Fibroblast of lung (primary cell): ENCODE measurements around the gene TMEM272.

Experiments
- CTCF ChIP-seq, 2 donors: IDR thresholded peaks in 1 of 2; conservative IDR thresholded peaks in 1 of 2; 1 replicate in 1 of 2; 2 replicates in 1 of 2; pipeline ENCODE4 v1.5.1; 2011 to 2012; ENCODE audit warnings: low read length in 2 of 2, control low read depth in 1 of 2, inconsistent platforms in 1 of 2, low read depth in 1 of 2, mild to moderate bottlenecking in 1 of 2
- EZH2 ChIP-seq: IDR thresholded peaks from 2 replicates; pipeline ENCODE4 v1.5.1; 2012; ENCODE audit warnings: low read length, control low read depth, mild to moderate bottlenecking; ENCODE audit errors: missing control alignments

- TF ChIP-seq CTCF (conservative IDR thresholded peaks at IDR 0.05 in 1 of 2, IDR thresholded peaks at IDR 0.05 in 1 of 2; ENCODE audit: low read depth in 1 of 2, low read length in 2 of 2) (no peak), EZH2 (no peak)
Measured at GRCh38 chr13:51783428-51784094, 61.4 kb downstream of the TMEM272 start.
